Tibial artery (tissue), 4 donors: ENCODE measurements around the gene PCDH9.

Experiments used
- DNase-seq, 2 donors: peaks; one replicate each; pipeline ENCODE4 v3.0.0-alpha.2; 2019
- H3K27ac ChIP-seq, 2 donors: fragments of 200-600 bp; sonication (generic) in 1 of 2; 1 replicate in 1 of 2; 2 replicates in 1 of 2; pipeline ENCODE4 v1.5.1; 2018 to 2019; ENCODE audit warnings: mild to moderate bottlenecking in 1 of 2
- H3K27me3 ChIP-seq, 2 donors: fragments of 200-600 bp; sonication (generic) in 1 of 2; one replicate each; pipeline versions ENCODE4 v1.5.1 to v1.6.0; 2016 to 2019
- H3K36me3 ChIP-seq, 3 donors: fragments of 200-600 bp; sonication (generic) in 2 of 3; one replicate each; pipeline ENCODE4 v1.5.1; 2016 to 2019; ENCODE audit warnings: mild to moderate bottlenecking in 2 of 3
- H3K4me1 ChIP-seq, 4 donors: fragments of 200-600 bp; sonication (generic) in 2 of 4; 1 replicate in 3 of 4; 2 replicates in 1 of 4; pipeline ENCODE4 v1.5.1; 2016 to 2019
- H3K4me3 ChIP-seq, 2 donors: fragments of 200-600 bp; sonication (generic) in 1 of 2; 1 replicate in 1 of 2; 2 replicates in 1 of 2; pipeline ENCODE4 v1.5.1; 2018 to 2019; ENCODE audit warnings: mild to moderate bottlenecking in 2 of 2
- H3K9me3 ChIP-seq, 3 donors: fragments of 200-600 bp; sonication (generic) in 1 of 3; one replicate each; pipeline ENCODE4 v1.5.1; 2016 to 2019
- CTCF ChIP-seq, 2 experiments: fragments of 200-600 bp in 1 of 2; fragments of 450-650 bp in 1 of 2; IDR thresholded peaks; one replicate each; pipeline ENCODE4 v1.5.1; 2017 to 2019; ENCODE audit warnings: antibody characterized with exemption in 2 of 2, mild to moderate bottlenecking in 1 of 2, moderate library complexity in 1 of 2
- intact Hi-C: fragments of 100-400 bp; cut with DNase I; formaldehyde crosslinking; loops from one replicate; pipeline ENCODE4 v1.15.0; 2023; ENCODE audit warnings: low total_unique reads

Gene PCDH9

GRCh38 chr13:66574606-66575005 is 655.5 kb downstream of the PCDH9 start:
- Histone ChIP-seq H3K27me3 (no peaks in the 10 kb centered on the region), H3K9me3 (no peaks in the 10 kb centered on the region), H3K27ac (no peak overlapping the region), H3K36me3 (no peaks in the 10 kb centered on the region), H3K4me1 (no peaks in the 10 kb centered on the region), H3K4me3 (no peak overlapping the region)
- no peak for DNase-seq
- intact Hi-C loops: no loop called here
- TF ChIP-seq CTCF (IDR thresholded peaks at IDR 0.05): no peak

DNA sequence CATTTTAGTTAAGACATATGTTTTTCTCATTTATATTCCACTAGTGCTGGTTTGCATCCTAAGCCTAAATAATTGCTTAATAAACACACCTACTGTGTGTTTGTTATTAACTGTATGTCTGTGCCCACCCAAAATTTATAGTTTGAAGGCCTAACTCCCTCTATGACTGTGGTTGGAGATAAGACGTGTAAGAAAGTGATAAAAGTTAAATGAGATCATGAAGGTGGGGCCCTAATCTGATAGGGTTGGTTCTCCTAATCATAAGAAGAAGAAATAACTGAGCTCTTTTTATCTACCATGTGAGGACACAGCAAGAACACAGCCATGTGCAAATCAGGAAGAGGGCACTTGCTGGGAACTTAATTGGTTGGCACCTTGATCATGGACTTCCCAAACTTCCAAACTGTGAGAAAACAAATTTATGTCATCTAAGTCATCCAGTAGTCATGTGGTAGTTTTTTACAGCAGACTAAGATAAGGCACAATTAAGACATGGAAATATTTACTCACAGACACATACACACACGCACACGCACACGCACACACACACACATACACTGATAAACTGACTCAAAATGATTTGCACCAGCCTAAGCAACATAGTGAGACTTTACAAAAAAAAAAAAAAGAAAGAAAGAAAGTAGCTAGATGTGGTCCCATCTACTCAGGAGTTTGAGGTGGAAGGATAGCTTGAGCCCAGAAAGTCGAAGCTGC is 662.1 kb downstream of the PCDH9 start:
- H3K27me3 ChIP-seq: no peaks in the 10 kb centered on the region
- no peak overlapping the region for H3K27ac ChIP-seq
- TF ChIP-seq CTCF (IDR thresholded peaks at IDR 0.05): no peak
- H3K4me3 ChIP-seq: no peak overlapping the region
- H3K9me3 ChIP-seq: no peaks in the 10 kb centered on the region
- DNase-seq: no peak
- intact Hi-C loops: no loop called here
- no peaks in the 10 kb centered on the region for H3K36me3 ChIP-seq
- no peaks in the 10 kb centered on the region for H3K4me1 ChIP-seq

DNA sequence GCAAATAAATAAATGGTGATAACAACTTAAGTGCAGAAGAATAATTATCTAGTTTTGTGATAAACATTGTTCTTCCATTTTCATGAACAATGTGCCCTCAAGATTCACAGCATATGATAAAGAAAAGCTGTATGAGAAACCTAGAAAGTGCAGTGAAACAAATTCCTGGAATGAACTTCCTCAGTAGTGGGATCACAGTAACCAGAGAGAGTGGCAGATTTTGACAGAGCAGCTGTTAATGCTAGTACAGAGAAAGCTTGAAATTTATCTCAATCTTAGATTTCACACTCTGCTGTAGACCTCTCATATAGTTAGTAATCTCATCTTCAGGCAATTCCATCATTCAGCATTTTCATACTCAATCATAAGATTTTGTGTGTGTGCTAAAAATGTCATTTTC is 664.9 kb downstream of the PCDH9 start:
- intact Hi-C loops: no loop called here
- DNase-seq: no peak
- no peak overlapping the region for H3K4me3 ChIP-seq
- H3K4me1 ChIP-seq: no peaks in the 10 kb centered on the region
- no peaks in the 10 kb centered on the region for H3K27me3 ChIP-seq
- no peaks in the 10 kb centered on the region for H3K9me3 ChIP-seq
- H3K36me3 ChIP-seq: no peaks in the 10 kb centered on the region
- H3K27ac ChIP-seq: no peak overlapping the region
- no peak for TF ChIP-seq CTCF (IDR thresholded peaks at IDR 0.05)

DNA sequence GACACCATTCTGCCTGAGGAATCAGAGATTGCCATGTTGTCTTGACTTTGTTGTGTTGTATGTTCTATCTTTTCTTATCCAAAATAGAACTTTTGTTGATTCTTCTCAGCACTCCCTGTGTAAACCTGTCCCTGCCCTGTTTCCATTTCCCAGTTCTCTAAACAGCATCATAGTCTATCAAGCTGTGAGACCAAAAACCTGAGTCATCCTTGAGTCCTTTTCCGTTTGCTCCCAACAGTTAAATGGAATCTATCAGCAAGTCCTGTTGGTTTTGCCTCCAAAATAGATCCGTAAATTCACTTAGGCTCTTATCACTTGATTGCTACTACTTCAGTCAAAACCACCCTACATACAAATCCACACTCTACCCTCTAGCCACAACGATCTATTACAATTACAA is 667.1 kb downstream of the PCDH9 start:
- no peaks in the 10 kb centered on the region for H3K4me1 ChIP-seq
- H3K36me3 ChIP-seq: no peaks in the 10 kb centered on the region
- H3K9me3 ChIP-seq: no peaks in the 10 kb centered on the region
- no peak for DNase-seq
- H3K27ac ChIP-seq: no peak overlapping the region
- H3K4me3 ChIP-seq: no peak overlapping the region
- no peak for TF ChIP-seq CTCF (IDR thresholded peaks at IDR 0.05)
- no peaks in the 10 kb centered on the region for H3K27me3 ChIP-seq
- intact Hi-C loops: no loop called here

- no peak for TF ChIP-seq CTCF (IDR thresholded peaks at IDR 0.05)
- H3K4me3 ChIP-seq: no peak overlapping the region
- no peaks in the 10 kb centered on the region for H3K4me1 ChIP-seq
- no peaks in the 10 kb centered on the region for H3K9me3 ChIP-seq
- no peak for DNase-seq
- no peak overlapping the region for H3K27ac ChIP-seq
- H3K27me3 ChIP-seq: no peaks in the 10 kb centered on the region
- no peaks in the 10 kb centered on the region for H3K36me3 ChIP-seq
- intact Hi-C loops: no loop called here
These were observed 668.1 kb downstream of the PCDH9 start for GRCh38 chr13:66562054-66562453.

DNA sequence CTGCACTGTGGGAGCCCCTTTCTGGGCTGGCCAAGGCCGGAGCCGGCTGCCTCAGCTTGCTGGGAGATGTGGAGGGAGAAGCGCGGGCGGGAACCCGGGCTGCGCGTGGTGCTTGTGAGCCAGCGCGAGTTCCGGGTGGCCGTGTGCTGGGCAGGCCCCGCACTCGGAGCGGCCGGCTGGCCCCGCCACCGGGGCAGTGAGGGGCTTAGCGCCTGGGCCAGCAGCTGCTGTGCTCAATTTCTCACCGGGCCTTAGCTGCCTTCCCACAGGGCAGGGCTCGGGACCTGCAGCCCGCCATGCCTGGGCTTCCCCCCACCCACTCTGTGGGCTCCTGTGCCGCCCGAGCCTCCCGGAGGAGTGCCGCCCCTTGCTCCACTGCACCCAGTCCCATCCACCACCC is 669.1 kb downstream of the PCDH9 start:
- no peaks in the 10 kb centered on the region for H3K4me1 ChIP-seq
- no peaks in the 10 kb centered on the region for H3K9me3 ChIP-seq
- H3K36me3 ChIP-seq: no peaks in the 10 kb centered on the region
- H3K27ac ChIP-seq: no peak overlapping the region
- no peak for TF ChIP-seq CTCF (IDR thresholded peaks at IDR 0.05)
- no peaks in the 10 kb centered on the region for H3K27me3 ChIP-seq
- H3K4me3 ChIP-seq: no peak overlapping the region
- intact Hi-C loops: no loop called here
- DNase-seq: no peak
